ENCODE data around the gene KRTAP5-7. TPM values are rescaled to one million over a fixed set of nuclear protein-coding genes. Genes with fewer than 3 reads are reported as not detected.

KRTAP5-7 gene
- total RNA-seq, 6 experiments from 2014 or later, result not detected

- Mint-ChIP-seq H3K36me3 (ENCODE audit: low read depth) (peaks cover 45% of the 10 kb centered on the region), H3K4me1 (ENCODE audit: low read depth) (peaks cover 20% of the 10 kb centered on the region), H3K9me3 (no peaks in the 10 kb centered on the region), H3K27me3 (ENCODE audit: insufficient read depth) (no peaks in the 10 kb centered on the region), H3K27ac (no peak overlapping the region), H3K4me3 (no peak overlapping the region)
- no peak for DNase-seq
- no peak for TF ChIP-seq CTCF (IDR thresholded peaks at IDR 0.05)
Observed at GRCh38 chr11:71491531-71491930, 35.5 kb upstream of the KRTAP5-7 start.

- Mint-ChIP-seq H3K27ac (no peak overlapping the region), H3K9me3 (no peaks in the 10 kb centered on the region), H3K27me3 (ENCODE audit: insufficient read depth) (no peaks in the 10 kb centered on the region), H3K4me3 (no peak overlapping the region), H3K36me3 (ENCODE audit: low read depth) (peaks cover 47% of the 10 kb centered on the region), H3K4me1 (ENCODE audit: low read depth) (peaks cover 20% of the 10 kb centered on the region)
- TF ChIP-seq CTCF (IDR thresholded peaks at IDR 0.05), result no peak
- DNase-seq, result no peak
Observed at GRCh38 chr11:71491940-71492339, 35.1 kb upstream of the KRTAP5-7 start.

GRCh38 chr11:71495286-71496230 is 31.5 kb upstream of the KRTAP5-7 start:
- Mint-ChIP-seq H3K27ac (no peak overlapping the region), H3K9me3 (no peaks in the 10 kb centered on the region), H3K27me3 (ENCODE audit: insufficient read depth) (no peaks in the 10 kb centered on the region), H3K4me1 (ENCODE audit: low read depth) (no peaks in the 10 kb centered on the region), H3K36me3 (ENCODE audit: low read depth) (peaks cover 59% of the 10 kb centered on the region), H3K4me3 (no peak overlapping the region)
- DNase-seq, result no peak
- no peak for TF ChIP-seq CTCF (IDR thresholded peaks at IDR 0.05)

- Mint-ChIP-seq H3K36me3 (ENCODE audit: low read depth) (peaks cover 57% of the 10 kb centered on the region), H3K4me3 (no peak overlapping the region), H3K27ac (no peak overlapping the region), H3K4me1 (ENCODE audit: low read depth) (no peaks in the 10 kb centered on the region), H3K9me3 (no peaks in the 10 kb centered on the region), H3K27me3 (ENCODE audit: insufficient read depth) (no peaks in the 10 kb centered on the region)
- no peak for DNase-seq
- TF ChIP-seq CTCF (IDR thresholded peaks at IDR 0.05), result no peak
Observed at GRCh38 chr11:71496421-71496820, 30.6 kb upstream of the KRTAP5-7 start.

GRCh38 chr11:71498091-71498490 is 29.0 kb upstream of the KRTAP5-7 start:
- Mint-ChIP-seq H3K4me3 (no peak overlapping the region), H3K36me3 (ENCODE audit: low read depth) (peaks cover 48% of the 10 kb centered on the region), H3K4me1 (ENCODE audit: low read depth) (no peaks in the 10 kb centered on the region), H3K27me3 (ENCODE audit: insufficient read depth) (no peaks in the 10 kb centered on the region), H3K9me3 (no peaks in the 10 kb centered on the region), H3K27ac (no peak overlapping the region)
- TF ChIP-seq CTCF (IDR thresholded peaks at IDR 0.05), result no peak
- no peak for DNase-seq
